Body of pancreas (tissue), 4 donors: ENCODE data around the gene ADGRF3.

Experiments
- POLR2A ChIP-seq, 3 donors: fragments of 450-650 bp; IDR thresholded peaks; one replicate each; pipeline ENCODE4 v1.6.1; 2016; ENCODE audit warnings: antibody characterized with exemption in 3 of 3, mild to moderate bottlenecking in 2 of 3
- TF ChIP-seq, protein P1 (sequence below), 7 experiments: fragments of 450-650 bp in 4 of 7; fragments of 200-600 bp in 3 of 7; sonication (generic) in 3 of 7; IDR thresholded peaks; one replicate each; pipeline ENCODE4 v1.5.1; 2016 to 2019; ENCODE audit warnings: antibody characterized with exemption in 7 of 7

DNA sequence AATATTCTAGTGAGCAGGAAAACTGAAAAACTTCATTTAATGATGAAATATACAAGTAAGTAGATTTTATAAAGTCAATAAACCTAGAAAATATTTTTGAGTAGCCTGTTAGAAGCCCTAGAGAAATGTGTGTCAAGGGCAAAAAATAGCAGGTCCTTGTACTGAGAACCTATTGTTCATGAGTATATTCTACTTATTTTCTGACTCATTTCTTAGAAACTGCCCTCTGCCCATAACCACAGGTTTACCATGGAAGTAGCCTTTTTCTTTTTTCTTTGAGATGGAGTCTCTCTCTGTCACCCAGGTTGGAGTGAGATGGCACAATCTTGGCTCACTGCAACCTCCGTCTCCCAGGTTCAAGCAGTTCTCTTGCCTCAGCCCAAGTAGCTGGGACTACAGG, 20.1 kb downstream of the ADGRF3 start:
- TF ChIP-seq, protein P1, sequence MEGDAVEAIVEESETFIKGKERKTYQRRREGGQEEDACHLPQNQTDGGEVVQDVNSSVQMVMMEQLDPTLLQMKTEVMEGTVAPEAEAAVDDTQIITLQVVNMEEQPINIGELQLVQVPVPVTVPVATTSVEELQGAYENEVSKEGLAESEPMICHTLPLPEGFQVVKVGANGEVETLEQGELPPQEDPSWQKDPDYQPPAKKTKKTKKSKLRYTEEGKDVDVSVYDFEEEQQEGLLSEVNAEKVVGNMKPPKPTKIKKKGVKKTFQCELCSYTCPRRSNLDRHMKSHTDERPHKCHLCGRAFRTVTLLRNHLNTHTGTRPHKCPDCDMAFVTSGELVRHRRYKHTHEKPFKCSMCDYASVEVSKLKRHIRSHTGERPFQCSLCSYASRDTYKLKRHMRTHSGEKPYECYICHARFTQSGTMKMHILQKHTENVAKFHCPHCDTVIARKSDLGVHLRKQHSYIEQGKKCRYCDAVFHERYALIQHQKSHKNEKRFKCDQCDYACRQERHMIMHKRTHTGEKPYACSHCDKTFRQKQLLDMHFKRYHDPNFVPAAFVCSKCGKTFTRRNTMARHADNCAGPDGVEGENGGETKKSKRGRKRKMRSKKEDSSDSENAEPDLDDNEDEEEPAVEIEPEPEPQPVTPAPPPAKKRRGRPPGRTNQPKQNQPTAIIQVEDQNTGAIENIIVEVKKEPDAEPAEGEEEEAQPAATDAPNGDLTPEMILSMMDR (IDR thresholded peaks at IDR 0.05), result no peak
- no peak for TF ChIP-seq POLR2A (IDR thresholded peaks at IDR 0.05)
